ENCODE measurements around the gene ASGR2. TPM values are rescaled to one million over a fixed set of nuclear protein-coding genes. Genes with fewer than 3 reads are reported as not detected.
A peak's percentile ranks its signal among the peaks of the same experiment; 100 is the strongest.

Gene ASGR2
- total RNA-seq, 4 donors from 2014 or later, result not detected

- no peak overlapping the region for H3K27ac ChIP-seq
- no peaks in the 10 kb centered on the region for H3K9me3 ChIP-seq
- H3K4me3 ChIP-seq, result no peak overlapping the region
- DNase-seq, result no peak
- no peak for TF ChIP-seq POLR2A (IDR thresholded peaks at IDR 0.05)
- H3K36me3 ChIP-seq, result no peaks in the 10 kb centered on the region
- peaks cover 0 to 3% (median 0%) of the 10 kb centered on the region in 4 donors for H3K4me1 ChIP-seq
- H3K27me3 ChIP-seq, result no peaks in the 10 kb centered on the region
Measured at GRCh38 chr17:7144213-7144612, 29.6 kb upstream of the ASGR2 start.

GRCh38 chr17:7141824-7142223 lies 27.2 kb upstream of the ASGR2 start:
- Histone ChIP-seq H3K27me3 (no peaks in the 10 kb centered on the region), H3K9me3 (no peaks in the 10 kb centered on the region), H3K36me3 (no peaks in the 10 kb centered on the region), H3K4me3 (no peak overlapping the region), H3K4me1 (peaks cover 0 to 3% (median 0%) of the 10 kb centered on the region in 4 donors), H3K27ac (no peak overlapping the region)
- peak in 1 of 3 donors; percentile 61 for DNase-seq
- TF ChIP-seq POLR2A (IDR thresholded peaks at IDR 0.05), result no peak
- TF ChIP-seq CTCF (IDR thresholded peaks at IDR 0.05), result no peak

GRCh38 chr17:7139400-7139799 lies 24.8 kb upstream of the ASGR2 start:
- no peak for TF ChIP-seq CTCF (IDR thresholded peaks at IDR 0.05)
- no peak for TF ChIP-seq POLR2A (IDR thresholded peaks at IDR 0.05)
- Histone ChIP-seq H3K27ac (no peak overlapping the region), H3K4me1 (peaks cover 0 to 4% (median 1%) of the 10 kb centered on the region in 4 donors), H3K9me3 (no peaks in the 10 kb centered on the region), H3K4me3 (no peak overlapping the region), H3K36me3 (no peaks in the 10 kb centered on the region), H3K27me3 (no peaks in the 10 kb centered on the region)
- no peak for DNase-seq

GRCh38 chr17:7138800-7139381 lies 24.3 kb upstream of the ASGR2 start:
- H3K36me3 ChIP-seq, result no peaks in the 10 kb centered on the region
- no peak overlapping the region for H3K27ac ChIP-seq
- no peak for TF ChIP-seq CTCF (IDR thresholded peaks at IDR 0.05)
- no peak for TF ChIP-seq POLR2A (IDR thresholded peaks at IDR 0.05)
- H3K4me3 ChIP-seq, result no peak overlapping the region
- H3K27me3 ChIP-seq, result no peaks in the 10 kb centered on the region
- H3K4me1 ChIP-seq, result peaks cover 0 to 4% (median 1%) of the 10 kb centered on the region in 4 donors
- DNase-seq, result no peak
- H3K9me3 ChIP-seq, result no peaks in the 10 kb centered on the region

GRCh38 chr17:7137171-7137943 lies 22.7 kb upstream of the ASGR2 start:
- Histone ChIP-seq H3K36me3 (no peaks in the 10 kb centered on the region), H3K27me3 (no peaks in the 10 kb centered on the region), H3K4me1 (peaks cover 0 to 5% (median 3%) of the 10 kb centered on the region in 4 donors), H3K4me3 (no peak overlapping the region), H3K9me3 (no peaks in the 10 kb centered on the region), H3K27ac (no peak overlapping the region)
- TF ChIP-seq POLR2A (IDR thresholded peaks at IDR 0.05) (no peak), CTCF (IDR thresholded peaks at IDR 0.05) (no peak)
- no peak for DNase-seq

GRCh38 chr17:7136266-7136877 lies 21.8 kb upstream of the ASGR2 start:
- H3K4me3 ChIP-seq, result no peak overlapping the region
- no peaks in the 10 kb centered on the region for H3K27me3 ChIP-seq
- H3K36me3 ChIP-seq, result no peaks in the 10 kb centered on the region
- no peaks in the 10 kb centered on the region for H3K9me3 ChIP-seq
- TF ChIP-seq POLR2A (IDR thresholded peaks at IDR 0.05) (no peak), CTCF (IDR thresholded peaks at IDR 0.05) (peak; percentile 82 to 93 (median 88))
- H3K27ac ChIP-seq, result no peak overlapping the region
- peaks cover 0 to 5% (median 3%) of the 10 kb centered on the region in 4 donors for H3K4me1 ChIP-seq
- peak; percentile 79 to 93 (median 90) for DNase-seq

All from Peyer's patch (tissue), 4 donors.